HG03457 (cell line): ENCODE data around the gene CFAP91.
"Not testable (repeated sequence)": the region's sequence is repeated elsewhere in the genome, so short reads cannot be mapped to it uniquely, and the experiment has no call there.

Experiments used
- ATAC-seq: cut with Tn5 transposase; IDR thresholded peaks from one replicate; pipeline ENCODE4 v1.9.1; 2021; ENCODE audit warnings: moderate number of reproducible peaks; ENCODE audit not compliant: unreplicated experiment

The CFAP91 gene

DNA sequence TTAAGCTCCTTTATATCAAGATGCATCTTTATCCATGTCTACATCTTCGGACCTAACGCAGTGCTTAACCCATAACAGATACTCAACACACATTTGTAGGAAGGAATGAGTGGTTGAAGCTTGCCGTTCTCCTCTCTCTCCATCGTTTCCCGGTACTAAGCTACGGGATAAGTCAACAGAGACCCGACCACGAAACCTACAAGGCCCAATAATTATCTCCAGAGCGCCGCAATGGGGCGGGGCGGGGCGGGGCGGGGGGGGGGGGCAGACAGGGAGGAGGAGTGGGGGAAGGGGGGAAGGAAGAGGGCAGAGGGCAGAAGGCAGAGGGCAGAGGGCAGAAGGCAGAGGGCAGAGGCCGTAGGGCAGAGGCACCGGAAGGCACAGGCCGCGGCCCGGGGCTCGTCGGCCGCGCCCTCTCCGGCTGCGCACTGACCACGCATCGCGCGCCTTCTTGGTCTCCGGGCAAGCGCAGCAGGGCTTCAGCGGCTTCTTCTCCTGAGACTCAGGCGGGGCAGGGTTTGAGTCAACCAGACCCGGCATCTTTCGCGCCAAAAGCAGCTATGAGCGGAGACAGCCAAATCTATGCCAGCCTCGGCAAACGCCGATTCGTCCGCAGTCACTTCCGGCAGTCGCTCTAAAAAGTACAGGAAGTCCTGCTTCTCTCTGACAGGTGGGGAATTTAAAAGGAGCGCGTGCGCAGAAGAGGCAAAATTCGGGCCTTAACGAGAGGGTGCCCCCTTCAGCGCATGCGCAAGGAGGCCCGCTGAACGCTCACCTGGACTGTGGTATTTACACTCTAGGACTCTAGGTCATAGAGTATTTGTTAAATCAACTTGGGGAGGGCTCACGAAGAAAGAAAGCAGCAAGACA, 25.8 kb upstream of the CFAP91 start, which contains the start of gene COX17:
TSS of gene COX17 (minus strand) at position 636 of the 870 bp plus-strand sequence. CDS start at position 540, 96 bp downstream.
- peak; percentile 82 for ATAC-seq

DNA sequence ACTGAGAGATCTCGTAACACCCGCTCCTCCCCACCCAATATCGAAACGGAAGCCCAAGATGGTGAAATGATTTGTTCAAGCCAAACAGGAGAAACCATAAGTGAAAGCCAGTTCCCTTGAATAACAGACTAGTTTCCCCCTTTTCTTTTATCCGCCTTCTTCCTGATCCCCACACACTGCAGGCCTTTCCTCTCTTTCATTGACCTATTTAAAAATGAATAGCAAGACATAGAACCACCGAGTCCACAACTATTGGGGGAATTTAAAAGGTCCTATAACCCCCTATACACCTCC, 25.2 kb upstream of the CFAP91 start:
- no peak for ATAC-seq

DNA sequence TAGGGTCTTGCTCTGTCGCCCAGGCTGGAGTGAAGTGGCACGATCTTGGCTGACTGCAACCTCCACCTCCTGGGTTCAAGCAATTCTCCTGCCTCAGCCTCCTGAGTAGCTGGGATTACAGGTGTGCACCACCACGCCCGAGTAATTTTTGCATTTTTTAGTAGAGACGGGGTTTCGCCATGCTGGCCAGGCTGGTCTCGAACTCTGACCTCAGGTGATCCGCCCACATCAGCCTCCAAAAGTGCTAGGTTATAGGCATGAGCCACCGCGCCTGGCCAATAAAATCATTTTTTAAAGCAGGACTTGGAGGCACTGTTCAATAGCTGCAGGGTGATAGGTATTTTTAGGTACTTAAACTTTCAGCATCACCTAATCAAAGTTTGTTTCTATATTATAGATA, 24.6 kb upstream of the CFAP91 start:
- not testable (repeated sequence) for ATAC-seq

DNA sequence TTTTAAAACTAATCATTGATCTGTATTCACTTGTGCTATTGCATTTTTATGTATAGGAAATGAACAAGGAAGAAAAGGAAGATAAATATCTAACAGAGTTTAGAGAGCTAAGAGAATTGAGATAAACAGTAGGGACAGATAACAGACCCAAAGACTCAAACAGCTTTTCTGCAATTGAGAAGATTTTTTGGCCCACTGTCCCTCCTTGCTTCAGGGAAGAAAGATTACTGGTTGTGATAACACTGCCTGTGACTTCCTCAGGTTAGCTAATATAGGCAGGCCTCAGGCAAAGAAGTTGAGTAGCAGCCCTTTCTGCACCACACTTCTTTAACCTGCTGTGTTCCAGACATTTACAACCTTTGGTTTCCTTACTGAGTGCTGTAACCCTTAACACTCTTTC, 22.9 kb upstream of the CFAP91 start:
- no peak for ATAC-seq

DNA sequence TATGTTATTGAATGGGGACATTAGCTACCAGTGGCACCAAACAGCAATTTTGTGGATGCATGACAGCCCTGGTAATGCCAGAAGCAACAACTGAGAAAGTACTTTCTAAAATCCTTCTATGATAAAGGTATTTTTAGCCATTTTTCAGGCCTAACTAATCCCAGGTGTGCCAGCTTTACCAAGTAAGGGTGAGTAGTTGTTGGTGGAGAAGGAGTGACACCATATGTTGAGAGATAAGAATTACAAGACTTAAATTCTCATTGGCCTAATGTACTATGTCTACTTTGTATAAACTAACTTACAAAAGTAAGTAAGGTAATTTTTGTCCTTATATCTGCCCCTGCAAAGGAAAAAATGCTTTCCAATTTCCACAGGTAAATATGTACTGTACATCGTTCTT, 21.5 kb upstream of the CFAP91 start:
- no peak for ATAC-seq

DNA sequence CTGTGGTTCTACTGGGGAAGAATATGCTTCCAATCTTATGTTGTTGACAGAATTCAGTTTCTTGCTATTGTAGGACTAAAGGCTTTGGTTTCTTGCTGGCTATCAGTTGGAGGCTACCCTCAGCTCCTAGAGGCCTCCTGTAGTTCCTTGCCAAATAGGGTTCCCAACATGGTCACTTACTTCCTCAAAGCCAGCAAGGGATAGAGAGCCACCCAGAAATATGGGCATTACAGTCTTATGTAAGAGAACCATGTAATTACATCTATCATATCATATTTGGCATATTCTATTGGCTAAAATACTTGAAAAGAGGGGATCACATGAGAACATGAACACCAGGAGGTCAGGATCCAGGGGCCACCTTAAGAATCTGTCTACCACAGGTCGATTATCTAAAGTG, 19.4 kb upstream of the CFAP91 start:
- ATAC-seq, result no peak

DNA sequence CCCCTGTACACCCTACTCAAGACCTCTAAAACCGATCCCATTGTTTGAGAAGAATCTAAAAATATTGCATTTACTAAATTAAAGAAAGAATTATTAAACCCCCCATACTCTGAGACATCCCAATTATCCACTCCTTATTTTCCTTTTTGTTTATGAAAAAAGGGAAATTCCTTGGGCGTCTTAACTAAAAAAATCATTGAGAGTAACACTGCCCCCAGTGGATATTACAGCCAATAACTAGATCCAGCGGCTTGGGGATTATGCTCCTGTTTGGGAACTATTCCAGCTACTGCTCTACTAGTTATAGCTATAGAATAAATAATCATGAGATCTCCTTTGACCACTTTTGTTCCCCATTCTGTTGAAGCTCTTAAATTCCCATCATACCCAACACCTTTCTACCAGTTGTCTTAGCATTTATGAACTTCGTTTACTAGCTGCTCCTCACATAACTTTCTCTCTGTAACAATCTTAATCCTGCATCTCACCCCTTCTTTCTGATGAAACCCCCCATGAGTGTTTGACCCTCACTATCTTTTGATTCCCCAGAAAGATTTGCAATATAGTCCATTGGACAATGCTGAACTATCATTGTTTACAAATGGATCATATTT, 12.7 kb upstream of the CFAP91 start:
- no peak for ATAC-seq

DNA sequence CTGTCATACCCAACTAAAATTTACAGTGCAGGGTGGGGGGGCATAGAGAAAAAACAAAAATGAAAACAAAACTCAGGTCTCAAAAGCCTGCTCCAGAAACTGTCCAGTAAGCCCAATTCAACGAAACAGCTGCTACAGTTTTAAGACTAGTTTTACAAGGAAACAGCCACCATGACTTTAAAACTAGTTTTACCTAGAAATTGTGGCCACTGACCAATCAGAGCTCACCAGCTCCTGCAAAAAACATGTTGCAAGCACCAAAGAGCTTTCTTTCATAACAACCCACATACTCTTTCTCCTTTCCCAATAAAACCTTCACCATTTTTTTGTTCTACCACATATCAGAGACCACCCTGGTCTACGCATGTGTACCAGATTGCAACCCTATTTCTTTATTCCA, 7.3 kb upstream of the CFAP91 start:
- no peak for ATAC-seq

DNA sequence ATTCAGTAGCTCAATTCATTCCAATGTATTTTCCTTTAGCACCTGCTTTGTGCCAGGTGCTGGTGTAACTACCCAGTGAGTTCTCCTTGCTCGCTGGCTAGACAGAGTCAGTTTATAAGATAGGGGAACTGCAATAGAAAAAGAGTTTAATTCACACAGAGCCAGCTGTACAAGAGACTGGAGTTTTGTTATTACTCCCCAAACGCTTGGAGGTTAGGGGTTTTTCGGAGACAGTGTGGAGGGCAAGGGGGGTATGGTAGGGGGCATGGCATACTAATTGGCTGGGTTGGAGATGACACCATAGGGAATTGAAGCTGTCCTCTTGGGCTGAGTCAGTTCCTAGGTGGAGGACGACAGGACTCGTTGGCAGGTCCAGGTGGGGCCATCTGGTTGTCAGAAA, 5.4 kb upstream of the CFAP91 start:
- ATAC-seq, result no peak

DNA sequence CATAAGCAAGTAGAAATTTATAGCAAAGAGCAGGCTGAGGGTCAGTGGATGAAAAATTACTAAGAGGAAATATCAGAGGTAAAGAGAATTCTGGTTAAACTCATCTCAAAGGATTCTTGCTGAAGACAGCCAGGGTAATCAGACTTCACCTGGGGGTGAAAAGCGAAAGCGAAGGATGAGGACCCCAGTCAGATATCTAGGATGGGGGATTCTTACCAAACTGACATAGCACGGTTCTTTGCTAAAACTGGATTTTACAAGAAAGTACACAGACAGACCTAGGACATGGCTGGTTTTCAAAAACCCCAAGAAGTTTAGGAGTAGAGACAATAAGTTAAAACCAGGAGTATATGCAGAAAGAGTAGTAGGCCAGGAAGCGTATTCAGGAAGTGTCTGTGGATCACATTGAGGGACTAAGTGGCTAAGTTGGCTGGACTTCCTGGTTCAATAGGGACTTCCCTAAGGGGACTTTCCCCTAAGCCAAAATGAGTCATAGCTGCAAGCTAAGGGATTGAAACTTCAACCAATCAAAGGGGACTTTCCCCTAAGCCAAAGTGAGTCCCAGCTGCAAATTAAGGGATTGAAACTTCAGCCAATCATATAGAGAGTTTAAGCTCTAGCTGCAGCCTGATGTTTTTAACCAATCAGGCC, 2.4 kb upstream of the CFAP91 start:
- ATAC-seq, result no peak

DNA sequence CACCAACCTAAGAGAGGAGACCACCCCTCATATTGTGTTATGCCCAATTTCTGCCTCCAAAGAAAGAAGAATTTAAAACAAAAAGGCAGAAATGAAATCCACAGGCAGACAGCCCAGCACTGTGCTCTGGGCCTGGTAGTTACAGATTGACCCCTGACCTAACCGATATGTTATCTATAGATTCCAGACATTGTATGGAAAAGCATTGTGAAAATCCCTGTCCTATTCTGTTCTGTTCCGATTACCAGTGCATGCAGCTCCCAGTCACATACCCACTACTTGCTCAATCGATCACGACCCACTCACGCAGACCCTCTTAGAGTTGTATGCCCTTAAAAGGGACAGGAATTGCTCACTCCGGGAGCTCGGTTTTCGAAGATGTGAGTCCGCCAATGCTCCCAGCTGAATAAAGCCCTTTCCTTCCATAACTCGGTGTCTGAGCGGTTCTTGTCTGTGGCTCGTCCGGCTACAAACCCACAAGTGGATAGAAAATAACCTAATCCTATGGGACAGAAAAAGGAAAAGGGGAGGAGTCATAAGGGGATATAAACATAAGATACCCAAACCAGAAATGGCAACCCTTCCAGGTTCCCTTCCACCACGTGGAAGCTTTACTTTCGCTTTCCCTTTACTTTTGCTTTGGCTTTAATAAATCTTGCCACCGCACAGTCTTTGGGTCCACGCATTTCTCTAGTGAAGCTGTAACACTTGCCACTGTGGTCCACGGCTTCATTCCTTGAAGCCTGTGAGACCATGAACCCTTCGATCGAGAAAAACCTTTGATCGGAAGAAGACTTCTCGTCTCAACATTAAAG, 1.7 kb upstream of the CFAP91 start:
- ATAC-seq, result no peak

DNA sequence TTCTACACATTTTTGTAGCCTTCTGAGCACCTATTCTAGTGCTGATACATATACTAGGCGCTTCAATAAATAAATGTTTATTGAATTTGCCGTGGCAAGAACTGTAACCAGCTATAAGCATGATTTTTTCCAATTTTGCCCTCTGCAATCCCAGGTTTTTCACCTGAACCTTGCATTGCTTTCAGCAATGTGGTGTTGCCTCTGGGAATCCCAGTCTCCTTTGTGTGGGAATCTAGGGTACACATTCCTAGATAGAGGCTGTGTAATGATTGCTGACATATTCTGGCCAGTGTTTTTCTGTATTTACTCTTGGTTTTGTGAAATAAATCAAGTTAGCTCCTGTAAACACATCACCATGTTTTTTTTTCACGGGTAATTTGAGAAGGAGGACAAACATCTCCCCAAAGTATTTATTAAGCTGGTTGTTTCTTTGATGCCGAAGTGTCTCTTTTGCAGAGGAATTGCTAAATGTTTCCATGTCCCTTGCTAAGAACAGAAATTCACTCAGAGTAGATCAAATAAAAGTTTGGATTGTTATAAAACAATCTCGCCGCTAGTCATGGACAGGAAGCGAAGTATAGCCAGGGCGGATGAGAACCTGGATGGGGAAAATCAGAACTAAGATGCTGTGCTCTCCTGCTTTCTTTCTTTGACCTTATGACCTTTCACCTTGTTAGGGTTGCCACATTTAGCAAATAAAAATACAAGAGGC, 1.2 kb downstream of the CFAP91 start:
- ATAC-seq, result no peak

DNA sequence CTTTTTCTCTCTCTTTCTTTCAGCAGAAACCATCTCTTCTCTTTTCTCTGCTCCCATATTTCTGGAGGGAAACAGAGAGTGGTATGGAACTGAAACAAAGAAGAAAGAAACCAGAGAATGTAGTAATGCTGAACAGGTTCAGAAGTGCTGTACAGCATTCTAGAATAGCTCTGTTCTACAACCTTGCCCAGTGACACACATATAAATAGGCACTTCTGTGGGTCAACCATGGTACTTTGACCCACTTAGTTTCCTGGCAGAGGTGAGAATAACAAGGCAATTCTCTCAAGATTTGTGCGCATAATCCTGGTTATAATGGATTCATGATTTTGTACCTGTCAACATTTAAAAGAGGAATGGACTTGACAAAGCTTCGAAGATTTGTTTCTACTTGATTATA, 12.3 kb downstream of the CFAP91 start:
- ATAC-seq, result no peak

DNA sequence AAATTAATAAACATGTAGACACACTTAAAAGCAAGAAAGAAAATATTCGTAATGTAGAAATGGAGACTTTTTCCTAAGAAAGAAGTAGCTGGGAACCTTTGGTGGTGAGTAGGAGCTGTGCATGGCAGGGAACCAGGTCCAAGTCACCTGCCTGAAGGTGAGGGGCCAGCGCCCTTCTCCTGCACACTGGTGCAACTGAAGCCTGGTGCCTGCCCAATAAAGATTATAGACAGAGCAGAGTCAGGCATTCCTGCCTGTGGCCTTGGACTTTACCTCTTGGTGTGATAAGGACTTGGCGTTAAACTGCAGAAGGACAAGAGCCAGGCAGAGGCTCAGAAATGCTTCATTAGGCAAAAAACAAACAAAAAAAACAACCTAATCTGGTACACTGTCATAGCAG, 14.2 kb downstream of the CFAP91 start:
- ATAC-seq, result no peak

DNA sequence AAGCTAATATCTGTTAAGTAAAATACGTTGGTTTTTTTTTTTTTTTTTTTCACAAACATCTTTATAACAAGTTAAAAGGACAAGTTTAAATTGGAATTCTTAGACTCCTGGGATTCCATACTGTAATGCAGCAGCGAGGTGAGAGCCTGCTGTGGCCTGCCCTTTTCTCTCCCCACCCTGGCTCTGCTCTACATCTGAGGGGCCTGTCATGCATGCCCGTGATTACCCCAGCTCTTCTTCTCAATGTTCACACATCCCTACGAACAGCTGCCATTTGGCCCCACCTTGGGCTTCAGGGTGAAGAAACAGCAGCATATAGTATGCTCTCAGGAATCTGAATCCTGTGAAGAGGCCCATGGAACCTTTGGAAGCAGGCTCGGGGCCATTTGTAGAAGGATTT, 14.7 kb downstream of the CFAP91 start:
- ATAC-seq, result no peak

DNA sequence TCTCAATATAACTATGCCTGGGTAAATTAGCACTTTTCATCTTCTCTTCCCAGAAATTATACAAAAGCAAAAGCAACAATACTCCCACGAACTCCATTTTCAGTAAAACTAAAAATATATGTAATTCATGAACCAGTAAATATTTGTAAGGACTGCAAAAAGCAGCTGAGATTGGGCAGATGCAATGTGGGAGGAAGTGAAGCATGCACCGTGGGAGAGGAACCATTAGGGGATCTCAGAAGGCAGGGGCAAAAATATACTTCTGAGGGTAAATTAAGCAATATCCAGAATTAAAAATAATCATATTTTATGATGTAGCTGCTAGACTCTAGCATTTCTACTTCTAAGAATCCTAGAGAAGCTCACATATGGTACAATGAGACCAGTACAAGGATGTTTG, 20.2 kb downstream of the CFAP91 start:
- no peak for ATAC-seq

DNA sequence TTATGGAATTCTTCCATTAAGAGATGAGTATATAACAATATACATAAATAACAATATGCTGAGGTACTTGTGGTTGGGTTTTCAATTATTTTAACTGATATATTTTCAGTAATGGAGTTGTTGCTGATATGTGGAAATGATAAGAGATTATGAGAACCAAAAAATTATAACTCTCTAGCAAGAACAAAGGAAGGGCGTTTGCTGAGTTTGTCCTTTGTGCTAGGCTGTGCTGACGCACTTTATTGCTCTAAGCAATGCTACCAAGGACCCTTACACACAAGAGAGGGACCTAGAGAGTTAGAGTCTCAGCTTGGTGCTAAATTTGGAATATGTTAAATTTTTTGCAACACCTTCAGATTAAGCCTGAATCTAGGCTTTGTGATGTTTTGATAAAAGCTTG, 24.1 kb downstream of the CFAP91 start:
- no peak for ATAC-seq

DNA sequence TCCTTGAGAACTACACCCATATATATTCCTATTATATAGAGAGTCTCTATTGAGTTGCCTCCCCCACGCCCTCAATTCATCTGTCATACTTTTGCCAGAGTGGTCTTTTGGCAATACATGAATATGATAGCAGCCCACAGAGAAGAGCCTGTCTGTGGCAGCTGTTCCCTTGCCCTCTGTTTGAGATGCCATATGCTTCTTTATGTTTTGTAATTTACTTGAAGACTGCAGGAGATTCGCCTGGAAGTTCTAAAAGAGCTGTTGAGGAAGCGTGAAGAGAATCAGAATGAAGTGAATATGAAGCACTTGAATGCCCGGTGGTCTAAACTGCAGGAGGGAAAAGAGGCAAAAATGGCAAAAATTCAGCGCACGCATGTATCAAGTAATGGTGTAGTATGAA, 27.2 kb downstream of the CFAP91 start:
- ATAC-seq, result no peak

DNA sequence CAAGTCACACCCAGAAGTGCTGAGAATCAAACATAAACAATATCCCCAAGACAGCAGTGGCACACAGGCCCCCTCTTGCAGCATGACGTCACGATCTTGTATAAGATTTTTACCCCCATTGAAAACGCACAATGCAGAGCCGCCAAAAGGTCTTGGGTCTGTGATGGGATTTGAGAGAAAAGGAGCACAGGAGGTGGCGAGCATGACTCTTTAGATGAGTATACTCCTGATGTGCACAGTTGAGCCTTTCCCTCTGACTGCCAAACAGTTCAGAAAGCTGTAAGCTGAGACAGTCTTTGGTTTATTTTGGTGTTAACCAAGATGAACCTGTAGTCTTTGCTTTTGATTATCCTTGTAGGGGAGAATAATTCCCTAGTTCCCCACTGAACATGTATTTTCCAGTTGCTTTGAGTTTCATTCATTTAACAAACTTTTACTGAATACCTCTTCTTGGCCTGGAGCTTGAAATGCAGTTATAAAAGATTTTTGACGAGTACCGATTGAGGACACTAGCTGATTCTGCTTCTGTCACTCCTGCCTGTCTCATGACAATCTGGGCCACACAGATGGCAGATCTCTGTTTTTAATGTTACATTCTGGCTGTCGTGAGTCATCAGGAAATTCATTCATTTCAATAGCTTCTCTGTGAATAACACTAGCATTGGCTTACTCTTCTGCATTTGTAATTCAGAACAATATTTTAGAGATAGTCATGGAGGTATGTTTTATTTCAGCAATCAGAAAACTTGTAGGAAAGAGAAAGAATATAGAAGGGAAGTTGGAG, 28.9 kb downstream of the CFAP91 start:
- ATAC-seq, result no peak

DNA sequence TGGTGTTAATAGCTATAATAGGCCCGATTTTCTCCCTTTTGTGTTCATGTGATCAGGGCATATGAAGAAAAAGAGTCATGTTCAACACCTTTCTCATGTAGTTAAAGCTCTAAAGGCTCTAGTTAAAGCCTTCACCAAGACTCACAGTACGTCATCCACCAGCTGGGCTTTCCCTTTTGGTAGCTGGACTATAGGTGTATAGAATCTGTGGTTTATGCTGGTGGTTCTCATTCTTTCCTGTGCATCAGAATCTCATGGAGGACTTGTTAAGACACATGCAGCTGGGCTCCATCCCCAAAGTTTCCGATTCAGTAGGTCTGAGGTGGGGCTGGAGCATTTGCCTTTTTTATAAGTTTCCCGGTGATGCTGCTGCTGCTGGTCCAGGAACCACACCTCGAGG, 31.0 kb downstream of the CFAP91 start:
- ATAC-seq, result no peak
